Mesodermal cell (in vitro differentiated cells): ENCODE results near the gene CDK12.
"Not testable (repeated sequence)": the region's sequence is repeated elsewhere in the genome, so short reads cannot be mapped to it uniquely, and the experiment has no call there.

Experiments
- H3K27ac ChIP-seq: 2 replicates; pipeline ENCODE4 v1.7.0; 2013; ENCODE audit warnings: mild to moderate bottlenecking, low read depth, low read length, moderate library complexity; ENCODE audit not compliant: severe bottlenecking
- H3K36me3 ChIP-seq: 2 replicates; pipeline ENCODE4 v1.7.1; 2013; ENCODE audit warnings: mild to moderate bottlenecking, low read length, moderate library complexity; ENCODE audit not compliant: control insufficient read depth, insufficient read depth
- H3K4me1 ChIP-seq: one replicate; pipeline ENCODE4 v1.7.1; 2013; ENCODE audit warnings: mild to moderate bottlenecking, low read length; ENCODE audit not compliant: insufficient read depth, control insufficient read depth, poor library complexity, severe bottlenecking
- H3K4me3 ChIP-seq: 2 replicates; pipeline ENCODE4 v1.7.0; 2013; ENCODE audit warnings: low read length, control low read depth, mild to moderate bottlenecking; ENCODE audit not compliant: insufficient read depth, poor library complexity, severe bottlenecking; ENCODE audit errors: extremely low read depth
- H3K9me3 ChIP-seq: 2 replicates; pipeline ENCODE4 v1.7.1; 2013; ENCODE audit warnings: mild to moderate bottlenecking, low read length, moderate library complexity; ENCODE audit not compliant: control insufficient read depth
- WGBS, 2 experiments: methylation state at CpG; one replicate each; pipeline ENCODE4 v1.1.5; 2013; ENCODE audit warnings: missing lambda C conversion rate in 2 of 2; ENCODE audit not compliant: insufficient coverage in 2 of 2; 5-methylcytosine and 5-hydroxymethylcytosine counted together

CDK12 gene

GRCh38 chr17:39462631-39463375, 1.5 kb downstream of the CDK12 start:
- WGBS, 2 experiments = 6 to 7% methylated on average over 25 to 28 of the region's 28 CpGs
- Histone ChIP-seq H3K9me3 (no peaks in the 10 kb centered on the region), H3K4me3 (peak overlapping the region; percentile 82), H3K4me1 (peaks cover 3% of the 10 kb centered on the region), H3K36me3 (peaks cover 9% of the 10 kb centered on the region), H3K27ac (no peak overlapping the region)

- H3K4me1 ChIP-seq, H3K27ac ChIP-seq, H3K9me3 ChIP-seq: not testable (repeated sequence)
- 82 to 99% methylated on average over 7 to 11 of the region's 11 CpGs for WGBS, 2 experiments
- H3K36me3 ChIP-seq = peaks cover 16% of the 10 kb centered on the region
- H3K4me3 ChIP-seq = peak overlapping the region; percentile 82
Measured at GRCh38 chr17:39464639-39465181, 3.4 kb downstream of the CDK12 start.

- not testable (repeated sequence) for H3K27ac ChIP-seq, H3K4me1 ChIP-seq, H3K9me3 ChIP-seq, H3K4me3 ChIP-seq
- 95% methylated on average over 8 of the region's 11 CpGs; no CpG with 5 or more reads in 1 of the 2 experiments for WGBS, 2 experiments
- peaks cover 48% of the 10 kb centered on the region for H3K36me3 ChIP-seq
Measured at GRCh38 chr17:39468610-39469009, 7.3 kb downstream of the CDK12 start.

GRCh38 chr17:39473310-39473709, 12.0 kb downstream of the CDK12 start:
- Histone ChIP-seq H3K27ac (no peak overlapping the region), H3K36me3 (peaks cover 67% of the 10 kb centered on the region), H3K4me3 (no peak overlapping the region), H3K4me1 (no peaks in the 10 kb centered on the region), H3K9me3 (no peaks in the 10 kb centered on the region)
- WGBS, 2 experiments = 92 to 98% methylated on average over 4 to 6 of the region's 7 CpGs

- H3K9me3 ChIP-seq, H3K4me3 ChIP-seq, H3K4me1 ChIP-seq, H3K27ac ChIP-seq: not testable (repeated sequence)
- WGBS, 2 experiments = 85 to 86% methylated on average over 4 to 8 of the region's 8 CpGs
- peaks cover 66% of the 10 kb centered on the region for H3K36me3 ChIP-seq
Measured at GRCh38 chr17:39479631-39480030, 18.3 kb downstream of the CDK12 start.

- WGBS, 2 experiments = 88% methylated on average over 1 of the region's 6 CpGs; no CpG with 5 or more reads in 1 of the 2 experiments
- Histone ChIP-seq H3K4me1 (peaks cover 16% of the 10 kb centered on the region), H3K27ac (no peak overlapping the region), H3K36me3 (peaks cover 56% of the 10 kb centered on the region), H3K9me3 (no peaks in the 10 kb centered on the region), H3K4me3 (no peak overlapping the region)
Measured at GRCh38 chr17:39483506-39483905, 22.2 kb downstream of the CDK12 start.

- Histone ChIP-seq H3K4me1 (peaks cover 16% of the 10 kb centered on the region), H3K27ac (no peak overlapping the region), H3K9me3 (no peaks in the 10 kb centered on the region), H3K4me3 (no peak overlapping the region), H3K36me3 (peaks cover 58% of the 10 kb centered on the region)
- WGBS, 2 experiments = 100% methylated on average over 2 of the region's 2 CpGs; no CpG with 5 or more reads in 1 of the 2 experiments
Measured at GRCh38 chr17:39484178-39484577, 22.9 kb downstream of the CDK12 start.

GRCh38 chr17:39485555-39485954, 24.3 kb downstream of the CDK12 start:
- H3K27ac ChIP-seq = no peak overlapping the region
- no peak overlapping the region for H3K4me3 ChIP-seq
- 100% methylated on average over 4 of the region's 5 CpGs; no CpG with 5 or more reads in 1 of the 2 experiments for WGBS, 2 experiments
- H3K9me3 ChIP-seq = no peaks in the 10 kb centered on the region
- peaks cover 50% of the 10 kb centered on the region for H3K36me3 ChIP-seq
- peaks cover 16% of the 10 kb centered on the region for H3K4me1 ChIP-seq

- Histone ChIP-seq H3K27ac (no peak overlapping the region), H3K36me3 (peaks cover 52% of the 10 kb centered on the region), H3K9me3 (no peaks in the 10 kb centered on the region), H3K4me3 (no peak overlapping the region), H3K4me1 (peaks cover 16% of the 10 kb centered on the region)
- WGBS, 2 experiments = 83 to 100% methylated on average over 1 to 2 of the region's 2 CpGs
Measured at GRCh38 chr17:39486242-39486641, 25.0 kb downstream of the CDK12 start.

GRCh38 chr17:39487490-39487889, 26.2 kb downstream of the CDK12 start:
- 100% methylated on average over 1 of the region's 3 CpGs; no CpG with 5 or more reads in 1 of the 2 experiments for WGBS, 2 experiments
- not testable (repeated sequence) for H3K27ac ChIP-seq, H3K9me3 ChIP-seq, H3K4me3 ChIP-seq
- peaks cover 53% of the 10 kb centered on the region for H3K36me3 ChIP-seq
- H3K4me1 ChIP-seq = peaks cover 16% of the 10 kb centered on the region

GRCh38 chr17:39487946-39488345, 26.7 kb downstream of the CDK12 start:
- peaks cover 16% of the 10 kb centered on the region for H3K4me1 ChIP-seq
- no peaks in the 10 kb centered on the region for H3K9me3 ChIP-seq
- no peak overlapping the region for H3K4me3 ChIP-seq
- WGBS, 2 experiments = 96 to 100% methylated on average over 3 to 4 of the region's 4 CpGs
- H3K36me3 ChIP-seq = peaks cover 53% of the 10 kb centered on the region
- no peak overlapping the region for H3K27ac ChIP-seq
